ENCODE results near the gene SPINK14. TPM values are rescaled to one million over a fixed set of nuclear protein-coding genes. Genes with fewer than 3 reads are reported as not detected.

SPINK14 gene
- total RNA-seq, 1 experiment from 2014 or later, result not detected

DNA sequence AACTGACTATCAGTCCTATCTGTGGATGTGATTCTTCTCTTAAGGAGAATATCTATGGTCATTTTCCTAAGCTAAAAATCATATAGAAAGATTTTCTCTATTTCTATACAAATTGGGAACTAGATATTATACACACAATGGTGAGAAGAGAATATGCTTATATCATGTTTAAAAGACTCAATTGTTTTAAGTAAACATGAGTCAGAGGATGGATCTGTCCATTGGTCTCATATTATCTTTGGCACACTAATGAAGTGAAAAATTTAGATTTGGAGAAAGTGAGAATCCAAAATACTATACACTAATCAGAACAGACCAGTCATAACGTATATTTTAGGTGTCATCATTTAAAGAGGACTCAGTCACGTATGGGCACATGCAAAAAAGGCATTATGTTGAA is 16.5 kb upstream of the SPINK14 start:
- Histone ChIP-seq H2BK12ac (ENCODE audit: insufficient read length, low read depth, low read length) (no peak overlapping the region), H4K20me1 (ENCODE audit: control insufficient read depth, insufficient read depth, insufficient read length) (no peaks in the 10 kb centered on the region), H3K56ac (ENCODE audit: insufficient read length, low read depth, low read length) (no peak overlapping the region), H3K4me2 (ENCODE audit: insufficient read depth, insufficient read length, low read length) (no peak overlapping the region), H3T11ph (ENCODE audit: low read length) (no peak overlapping the region), H3K27ac (ENCODE audit: insufficient read length, low read depth, low read length) (no peak overlapping the region), H4K8ac (replicated peaks; ENCODE audit: insufficient read length, low read depth, low read length) (no peak overlapping the region), H3K4me1 (ENCODE audit: insufficient read depth, low read length) (no peaks in the 10 kb centered on the region), H3K79me2 (ENCODE audit: insufficient read depth, low read length) (no peaks in the 10 kb centered on the region), H3K14ac (ENCODE audit: insufficient read depth, low read length) (no peak overlapping the region), H2BK20ac (ENCODE audit: low read depth, low read length, poor library complexity, severe bottlenecking) (no peak overlapping the region), H3K9ac (ENCODE audit: extremely low read depth, insufficient read length, low read length) (no peak overlapping the region), H3K4ac (ENCODE audit: low read depth, low read length) (no peak overlapping the region), H3K27me3 (ENCODE audit: insufficient read depth, low read length) (no peaks in the 10 kb centered on the region), H2BK15ac (ENCODE audit: low read depth, low read length) (no peak overlapping the region), H2BK5ac (ENCODE audit: insufficient read length, low read length) (no peak overlapping the region), H4K91ac (ENCODE audit: insufficient read length, low read depth, low read length) (no peak overlapping the region), H3K9me3 (ENCODE audit: control insufficient read depth, low read depth, low read length) (no peaks in the 10 kb centered on the region), H2AFZ (ENCODE audit: low read length) (no peak overlapping the region), H3K79me1 (ENCODE audit: insufficient read depth, low read depth, low read length, poor library complexity, severe bottlenecking) (no peaks in the 10 kb centered on the region), H2AK5ac (ENCODE audit: insufficient read length, low read length) (no peak overlapping the region), H3K18ac (ENCODE audit: insufficient read length, low read depth, low read length) (no peak overlapping the region), H3K23me2 (ENCODE audit: insufficient read length, low read depth, low read length, poor library complexity, severe bottlenecking) (no peaks in the 10 kb centered on the region), H3K23ac (ENCODE audit: insufficient read length, low read depth, low read length) (no peak overlapping the region), H2BK120ac (ENCODE audit: low read depth, low read length, poor library complexity, severe bottlenecking) (no peak overlapping the region), H4K5ac (ENCODE audit: insufficient read length, low read depth, low read length) (no peak overlapping the region)
- Mint-ChIP-seq H3K4me1 (peaks cover 0 to 3% of the 10 kb centered on the region in 2 experiments; a peak in 2 of 4 replicates), H3K27ac (no peak overlapping the region), H3K36me3 (ENCODE audit: insufficient read depth in 1 of 3, low read depth in 3 of 3) (no peaks in the 10 kb centered on the region), H3K9me3 (peaks cover 0 to 6% of the 10 kb centered on the region in 2 experiments; a peak in 1 of 5 replicates), H3K27me3 (ENCODE audit: low read depth) (no peaks in the 10 kb centered on the region; the same call in 1 of the 2 replicates), H3K4me3 (no peak overlapping the region)
- no peak for DNase-seq
- no CpG with 5 or more reads among the region's 2 CpGs for WGBS (ENCODE audit: extremely low coverage, insufficient read length, low lambda C conversion rate)
- TF ChIP-seq, protein P1, sequence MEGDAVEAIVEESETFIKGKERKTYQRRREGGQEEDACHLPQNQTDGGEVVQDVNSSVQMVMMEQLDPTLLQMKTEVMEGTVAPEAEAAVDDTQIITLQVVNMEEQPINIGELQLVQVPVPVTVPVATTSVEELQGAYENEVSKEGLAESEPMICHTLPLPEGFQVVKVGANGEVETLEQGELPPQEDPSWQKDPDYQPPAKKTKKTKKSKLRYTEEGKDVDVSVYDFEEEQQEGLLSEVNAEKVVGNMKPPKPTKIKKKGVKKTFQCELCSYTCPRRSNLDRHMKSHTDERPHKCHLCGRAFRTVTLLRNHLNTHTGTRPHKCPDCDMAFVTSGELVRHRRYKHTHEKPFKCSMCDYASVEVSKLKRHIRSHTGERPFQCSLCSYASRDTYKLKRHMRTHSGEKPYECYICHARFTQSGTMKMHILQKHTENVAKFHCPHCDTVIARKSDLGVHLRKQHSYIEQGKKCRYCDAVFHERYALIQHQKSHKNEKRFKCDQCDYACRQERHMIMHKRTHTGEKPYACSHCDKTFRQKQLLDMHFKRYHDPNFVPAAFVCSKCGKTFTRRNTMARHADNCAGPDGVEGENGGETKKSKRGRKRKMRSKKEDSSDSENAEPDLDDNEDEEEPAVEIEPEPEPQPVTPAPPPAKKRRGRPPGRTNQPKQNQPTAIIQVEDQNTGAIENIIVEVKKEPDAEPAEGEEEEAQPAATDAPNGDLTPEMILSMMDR (conservative IDR thresholded peaks at IDR 0.05), result no peak

Measured in H9 (cell line).